AG10803 (cell line): ENCODE results near the gene SLC25A47.

Experiments used
- DNase-seq: peaks from one replicate; pipeline ENCODE4 v3.0.0; 2010; ENCODE audit warnings: low read depth
- H3K4me3 ChIP-seq: 2 replicates; pipeline ENCODE4 v1.5.1; 2011; ENCODE audit warnings: mild to moderate bottlenecking, low read length, control low read depth
- TF ChIP-seq, protein P1 (sequence below): conservative IDR thresholded peaks from 2 replicates; pipeline ENCODE4 v1.5.1; 2011; ENCODE audit warnings: mild to moderate bottlenecking, low read length, control low read depth, inconsistent platforms

Gene SLC25A47, protein sequence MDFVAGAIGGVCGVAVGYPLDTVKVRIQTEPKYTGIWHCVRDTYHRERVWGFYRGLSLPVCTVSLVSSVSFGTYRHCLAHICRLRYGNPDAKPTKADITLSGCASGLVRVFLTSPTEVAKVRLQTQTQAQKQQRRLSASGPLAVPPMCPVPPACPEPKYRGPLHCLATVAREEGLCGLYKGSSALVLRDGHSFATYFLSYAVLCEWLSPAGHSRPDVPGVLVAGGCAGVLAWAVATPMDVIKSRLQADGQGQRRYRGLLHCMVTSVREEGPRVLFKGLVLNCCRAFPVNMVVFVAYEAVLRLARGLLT

DNA sequence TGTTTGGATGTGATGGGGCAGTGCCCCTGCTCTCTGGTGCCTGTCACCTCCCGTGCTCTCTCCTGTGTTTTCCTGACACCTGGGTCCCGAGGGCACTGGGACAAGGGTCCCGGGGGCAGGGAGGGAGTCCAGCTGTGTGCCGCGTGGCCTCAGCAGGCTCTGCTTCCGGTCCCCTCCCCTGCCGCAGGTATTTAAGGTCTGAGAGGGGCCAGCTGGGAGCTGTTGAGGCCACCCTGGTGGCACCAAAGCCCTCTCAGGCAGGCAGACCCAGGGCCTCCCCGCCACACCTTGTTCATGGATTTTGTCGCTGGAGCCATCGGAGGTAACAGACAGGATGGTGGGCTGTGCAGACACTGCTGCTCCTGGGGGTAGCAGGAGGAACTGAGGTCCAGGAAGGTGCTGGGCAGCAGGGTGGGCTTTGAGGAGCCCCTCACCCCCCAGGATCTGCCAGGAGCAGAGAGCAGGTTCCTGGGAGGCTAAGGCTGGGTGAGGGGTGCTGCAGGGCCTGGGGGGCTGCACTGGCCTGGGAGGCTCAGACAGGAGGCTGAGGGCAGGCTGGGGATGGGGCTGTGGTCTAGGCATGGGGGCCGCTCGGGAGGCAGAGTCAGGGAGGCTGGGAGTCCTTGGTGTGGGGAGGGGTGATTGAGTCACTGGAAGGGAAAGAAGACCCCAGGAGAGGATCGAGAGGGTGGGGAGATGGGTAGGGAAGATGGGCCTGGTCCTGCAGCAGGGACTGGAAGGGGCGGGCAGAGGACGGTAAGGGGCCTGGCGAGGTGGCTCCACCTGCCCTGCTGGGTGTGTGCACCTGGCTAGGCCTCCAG is at the start of gene SLC25A47:
TSS of gene SLC25A47 (plus strand) at position 219 of the 821 bp plus-strand sequence. CDS start at position 295, 76 bp downstream.
- TF ChIP-seq, protein P1, sequence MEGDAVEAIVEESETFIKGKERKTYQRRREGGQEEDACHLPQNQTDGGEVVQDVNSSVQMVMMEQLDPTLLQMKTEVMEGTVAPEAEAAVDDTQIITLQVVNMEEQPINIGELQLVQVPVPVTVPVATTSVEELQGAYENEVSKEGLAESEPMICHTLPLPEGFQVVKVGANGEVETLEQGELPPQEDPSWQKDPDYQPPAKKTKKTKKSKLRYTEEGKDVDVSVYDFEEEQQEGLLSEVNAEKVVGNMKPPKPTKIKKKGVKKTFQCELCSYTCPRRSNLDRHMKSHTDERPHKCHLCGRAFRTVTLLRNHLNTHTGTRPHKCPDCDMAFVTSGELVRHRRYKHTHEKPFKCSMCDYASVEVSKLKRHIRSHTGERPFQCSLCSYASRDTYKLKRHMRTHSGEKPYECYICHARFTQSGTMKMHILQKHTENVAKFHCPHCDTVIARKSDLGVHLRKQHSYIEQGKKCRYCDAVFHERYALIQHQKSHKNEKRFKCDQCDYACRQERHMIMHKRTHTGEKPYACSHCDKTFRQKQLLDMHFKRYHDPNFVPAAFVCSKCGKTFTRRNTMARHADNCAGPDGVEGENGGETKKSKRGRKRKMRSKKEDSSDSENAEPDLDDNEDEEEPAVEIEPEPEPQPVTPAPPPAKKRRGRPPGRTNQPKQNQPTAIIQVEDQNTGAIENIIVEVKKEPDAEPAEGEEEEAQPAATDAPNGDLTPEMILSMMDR: no peak
- H3K4me3 ChIP-seq: no peak within 1 kb of the TSS
- no peak for DNase-seq

DNA sequence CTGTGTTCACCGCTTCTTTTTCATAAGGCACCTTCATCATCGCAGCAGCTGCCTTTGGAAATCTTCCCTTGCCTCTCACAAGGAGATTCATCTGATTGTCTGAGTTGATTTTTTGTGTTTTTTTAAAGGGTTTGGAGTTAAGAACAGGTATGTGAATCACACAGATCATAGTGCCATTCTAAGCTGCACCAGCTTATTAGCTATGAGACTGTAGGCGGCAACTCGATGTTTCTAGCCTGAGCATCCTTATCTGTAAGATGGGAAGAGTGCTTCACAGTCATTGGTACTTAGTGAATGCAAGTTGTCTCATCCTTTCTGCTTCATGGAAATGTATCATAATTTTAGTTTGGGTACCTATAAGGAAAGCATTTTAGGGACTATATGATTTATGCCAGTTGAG is 48.9 kb upstream of the SLC25A47 start:
- H3K4me3 ChIP-seq: no peak overlapping the region
- TF ChIP-seq, protein P1: no peak
- no peak for DNase-seq

DNA sequence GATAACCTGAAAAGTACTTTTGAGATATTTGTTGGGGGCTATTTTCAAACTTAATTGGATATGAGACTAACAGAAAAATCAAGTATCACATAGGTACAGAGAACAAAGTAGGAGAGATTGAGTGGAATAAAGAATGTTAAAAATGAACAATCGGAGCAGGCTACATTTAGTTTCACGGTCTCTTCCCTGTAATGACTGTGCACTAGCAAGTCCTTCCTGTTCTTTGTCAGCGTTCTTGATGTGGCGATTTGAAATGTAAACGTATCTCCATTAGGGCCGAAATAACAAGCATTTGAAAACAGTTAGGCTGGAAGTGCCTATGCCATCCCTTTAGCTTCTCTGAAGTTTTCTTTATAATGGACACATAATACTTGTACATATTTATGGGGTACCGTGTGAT is 47.9 kb upstream of the SLC25A47 start:
- DNase-seq: no peak
- TF ChIP-seq, protein P1: no peak
- H3K4me3 ChIP-seq: no peak overlapping the region

DNA sequence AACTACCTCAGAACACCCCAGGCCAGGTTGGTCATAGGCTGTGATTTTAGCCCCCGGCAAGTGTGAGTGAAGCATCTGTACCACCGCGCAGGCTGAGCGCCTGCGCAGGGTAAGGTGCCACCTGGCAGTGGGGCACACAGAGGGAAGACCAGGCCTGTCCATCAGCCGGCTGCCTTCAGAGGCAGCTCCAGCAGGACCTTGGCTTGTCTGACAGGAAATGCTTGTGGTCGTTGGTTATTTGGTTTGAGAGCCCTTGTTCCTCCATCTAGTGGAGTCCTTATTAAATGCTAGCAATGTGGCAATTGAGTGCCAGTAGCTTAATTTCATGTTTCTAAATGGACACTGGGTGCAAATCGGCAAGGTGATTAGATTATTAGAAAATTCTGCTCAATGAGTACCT is 44.4 kb upstream of the SLC25A47 start:
- TF ChIP-seq, protein P1: peak; percentile 57
- no peak overlapping the region for H3K4me3 ChIP-seq
- DNase-seq: peak; percentile 76

DNA sequence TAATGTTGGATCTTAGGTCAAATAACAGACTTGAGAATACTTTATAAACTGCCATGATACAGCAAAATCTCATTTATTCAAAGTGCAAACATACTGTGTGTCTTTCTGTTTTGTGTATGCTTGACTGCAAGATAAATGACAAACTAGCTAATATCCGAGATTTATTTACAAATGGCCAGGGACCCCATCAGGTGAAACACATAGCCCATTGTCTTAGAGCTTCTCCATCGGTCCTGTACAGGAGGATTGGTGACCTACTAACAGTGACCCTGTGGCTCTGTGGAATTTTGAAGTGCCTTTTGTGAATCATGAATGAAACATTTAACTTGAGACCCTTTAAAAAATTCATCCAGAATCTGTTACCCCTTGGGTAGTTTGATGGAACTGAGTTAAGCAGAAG is 44.0 kb upstream of the SLC25A47 start:
- no peak for DNase-seq
- TF ChIP-seq, protein P1: no peak

DNA sequence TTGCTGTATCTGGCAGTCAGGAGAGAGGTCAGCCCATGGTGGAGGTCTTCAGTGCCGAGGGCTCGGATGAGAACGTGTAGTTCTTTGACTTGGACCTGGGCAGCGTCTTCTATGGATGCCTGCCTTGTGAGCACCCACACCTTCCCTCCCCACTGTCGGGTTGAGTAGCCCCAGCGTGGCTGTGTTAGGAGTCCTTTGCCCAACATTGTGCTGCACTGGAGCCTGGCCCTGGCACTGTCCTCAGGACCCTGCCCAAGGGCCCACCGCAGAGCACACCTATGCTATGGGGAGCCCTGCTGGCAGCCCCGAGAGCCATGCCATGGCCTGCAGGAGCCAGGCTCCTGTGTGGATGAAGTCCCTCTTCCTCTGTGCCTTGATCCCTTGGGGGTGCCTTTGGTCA is 43.6 kb upstream of the SLC25A47 start:
- TF ChIP-seq, protein P1: no peak
- DNase-seq: no peak
- H3K4me3 ChIP-seq: no peak overlapping the region

More for the DNA sequence above, 44.0 kb upstream of the SLC25A47 start:
- no peak overlapping the region for H3K4me3 ChIP-seq
